Measurements from ENCODE around the gene TTLL6.
"Not testable (repeated sequence)": the region's sequence is repeated elsewhere in the genome, so short reads cannot be mapped to it uniquely, and the experiment has no call there.

Gene TTLL6

GRCh38 chr17:48725288-48726064 is 91.6 kb downstream of the TTLL6 start:
- in situ Hi-C loops (cut with MboI; ENCODE audit: low sequenced_read_pairs), result no loop called here

DNA sequence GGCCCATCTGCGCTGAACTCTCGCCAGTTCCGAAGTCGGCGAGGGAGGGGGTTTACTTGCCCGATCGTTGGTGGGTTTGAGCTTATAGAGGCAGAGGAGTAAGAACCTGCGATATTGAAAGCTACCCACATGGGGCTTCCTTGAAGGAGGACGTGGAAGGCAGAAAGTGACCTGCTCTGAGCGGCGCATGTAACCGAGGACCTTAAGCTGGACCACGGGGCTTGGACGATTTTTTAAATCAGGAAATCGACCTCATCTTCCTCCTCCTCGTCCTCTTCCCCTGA is 92.1 kb downstream of the TTLL6 start:
- in situ Hi-C loops (cut with MboI; ENCODE audit: low sequenced_read_pairs), result no loop called here

DNA sequence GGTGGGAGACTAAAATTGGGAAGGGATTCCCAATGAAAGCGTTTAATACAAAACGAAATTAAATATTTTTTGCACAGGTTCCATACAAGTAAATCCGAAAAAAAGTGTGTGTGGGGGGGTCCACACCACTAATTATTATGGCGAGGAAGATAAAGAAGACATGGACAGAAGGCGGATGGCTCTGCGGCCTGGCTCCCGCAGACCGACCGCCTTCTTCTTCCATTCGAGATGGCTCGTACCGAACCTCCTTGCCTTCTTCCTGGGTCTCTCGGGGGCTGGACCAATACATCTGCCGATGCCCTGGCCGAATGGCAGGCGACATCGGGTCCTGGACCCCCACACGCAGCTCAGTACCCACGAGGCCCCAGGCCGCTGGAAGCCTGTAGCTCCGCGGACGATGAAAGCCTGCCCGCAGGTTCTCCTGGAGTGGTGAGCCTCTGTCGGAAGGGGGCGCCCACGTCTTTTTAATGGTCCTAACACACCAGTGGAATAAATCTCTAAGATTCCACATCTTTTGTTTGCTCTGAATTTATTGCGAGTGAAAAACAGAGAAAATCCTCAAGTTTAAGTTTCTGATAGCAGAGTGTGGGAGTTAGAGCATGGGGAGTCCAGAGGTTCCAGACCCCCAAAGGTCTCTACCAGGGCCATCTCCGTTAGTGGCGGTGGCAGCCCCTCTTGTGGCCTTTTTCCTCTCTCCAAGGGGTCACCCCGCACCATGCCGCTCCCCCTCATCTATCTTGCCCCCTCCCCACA is 92.6 kb downstream of the TTLL6 start:
- in situ Hi-C loops (cut with MboI; ENCODE audit: low sequenced_read_pairs), result no loop called here

DNA sequence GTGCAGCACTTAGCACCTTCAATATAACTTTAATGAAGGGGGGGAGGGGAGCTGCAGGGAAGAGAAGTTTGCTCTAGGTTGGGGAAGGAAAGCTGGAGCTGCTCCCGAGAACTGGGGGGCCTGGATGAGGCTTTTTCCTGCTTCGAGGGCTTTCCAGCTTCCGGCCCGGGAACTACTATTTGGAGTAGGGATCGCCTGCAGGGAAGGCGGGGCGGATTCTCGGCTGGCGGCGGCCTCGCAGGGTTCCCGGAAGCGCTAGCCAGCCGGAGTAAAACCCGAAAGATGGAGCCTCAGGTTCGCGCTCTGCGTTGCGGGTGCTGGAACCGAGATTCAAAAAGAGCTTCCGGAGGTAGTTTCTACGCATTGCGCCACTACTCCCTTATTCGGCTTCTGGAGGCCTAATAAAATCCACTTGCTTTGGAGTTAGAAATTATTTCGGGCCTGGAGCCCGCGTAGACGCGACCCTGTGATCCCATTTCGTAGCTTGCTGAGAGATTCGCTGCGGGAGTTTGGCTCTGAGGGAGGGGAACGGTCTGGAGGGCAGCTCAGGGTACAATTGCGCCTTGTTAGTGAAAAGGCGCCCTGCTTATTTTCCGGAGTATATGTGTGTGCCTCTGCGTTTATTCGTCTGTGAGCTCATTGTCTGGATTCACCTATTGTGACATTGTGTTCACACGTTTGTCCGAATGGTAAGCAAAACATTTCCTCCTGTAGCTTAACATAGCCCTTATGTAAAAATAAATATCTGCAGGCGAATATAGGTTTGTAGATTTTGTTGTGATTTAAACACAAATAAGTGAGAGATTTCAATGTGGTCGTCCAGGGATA is 93.4 kb downstream of the TTLL6 start:
- in situ Hi-C loops (cut with MboI; ENCODE audit: low sequenced_read_pairs), result no loop called here

GRCh38 chr17:48722915-48723422 is 94.1 kb downstream of the TTLL6 start, which contains the start of gene PRAC2:
PRAC2 (plus strand) TSS chr17:48723185; CDS start chr17:48724411, 1,226 bp downstream.
- in situ Hi-C loops (cut with MboI; ENCODE audit: low sequenced_read_pairs), result no loop called here

DNA sequence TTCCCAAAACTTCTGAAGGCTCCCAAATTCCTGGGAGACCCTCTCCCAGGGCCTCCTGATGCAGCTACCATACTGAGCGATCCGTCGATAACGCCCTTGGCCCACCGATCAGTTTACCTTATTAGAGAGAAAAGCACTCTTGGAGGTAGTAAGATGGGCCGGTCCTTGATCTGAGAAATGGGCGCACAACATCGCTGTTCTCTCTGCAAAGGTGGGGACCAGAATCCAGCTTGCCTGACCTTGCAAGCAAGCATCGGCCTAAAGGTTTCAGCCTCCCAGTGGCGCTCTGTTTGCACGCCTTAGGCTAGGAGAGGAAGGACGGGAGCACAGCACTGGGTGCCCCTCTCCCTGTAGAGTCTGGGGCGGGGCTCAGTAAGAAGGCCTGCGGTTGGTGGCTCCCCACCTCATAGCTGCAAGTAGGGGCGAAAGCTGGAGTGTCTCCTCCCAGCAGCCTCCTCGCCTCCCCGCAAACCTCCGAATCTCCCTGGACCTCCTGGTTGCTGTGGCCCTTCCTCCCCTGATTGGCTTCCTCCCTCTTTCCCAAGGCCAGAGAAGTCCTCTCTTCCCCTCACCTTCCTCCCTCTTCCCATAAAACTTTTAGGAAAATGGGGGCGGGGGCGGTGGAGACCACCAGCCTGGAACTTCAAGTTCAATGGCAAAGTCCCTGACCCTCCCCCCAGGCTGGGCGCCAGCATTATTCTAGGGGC is 94.7 kb downstream of the TTLL6 start, which contains the start of gene PRAC1:
Gene PRAC1 (minus strand): TSS at position 318 of the 707 bp plus-strand sequence. CDS start 126 bp downstream, at position 192.
- in situ Hi-C loops (cut with MboI; ENCODE audit: low sequenced_read_pairs), result no loop called here

DNA sequence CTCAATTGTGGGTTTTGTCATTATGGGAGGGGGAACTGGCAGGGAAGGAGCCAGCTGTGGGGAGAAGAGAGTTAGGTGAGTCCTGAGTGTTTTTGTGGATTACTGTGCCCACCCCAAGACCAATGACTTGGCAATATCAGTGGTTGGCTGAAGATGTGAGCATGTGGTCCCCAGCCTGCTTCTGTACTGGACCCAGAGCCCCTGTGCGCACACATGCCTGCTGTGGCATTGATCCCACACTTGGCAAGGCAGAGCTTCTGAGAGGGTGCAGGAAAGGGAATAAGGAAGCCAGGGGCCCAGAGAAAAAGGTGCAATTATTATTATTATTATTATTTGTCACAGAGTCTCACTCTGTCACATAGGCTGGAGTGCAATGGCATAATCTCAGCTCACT is 96.0 kb downstream of the TTLL6 start:
- in situ Hi-C loops (cut with MboI; ENCODE audit: low sequenced_read_pairs), result no loop called here

DNA sequence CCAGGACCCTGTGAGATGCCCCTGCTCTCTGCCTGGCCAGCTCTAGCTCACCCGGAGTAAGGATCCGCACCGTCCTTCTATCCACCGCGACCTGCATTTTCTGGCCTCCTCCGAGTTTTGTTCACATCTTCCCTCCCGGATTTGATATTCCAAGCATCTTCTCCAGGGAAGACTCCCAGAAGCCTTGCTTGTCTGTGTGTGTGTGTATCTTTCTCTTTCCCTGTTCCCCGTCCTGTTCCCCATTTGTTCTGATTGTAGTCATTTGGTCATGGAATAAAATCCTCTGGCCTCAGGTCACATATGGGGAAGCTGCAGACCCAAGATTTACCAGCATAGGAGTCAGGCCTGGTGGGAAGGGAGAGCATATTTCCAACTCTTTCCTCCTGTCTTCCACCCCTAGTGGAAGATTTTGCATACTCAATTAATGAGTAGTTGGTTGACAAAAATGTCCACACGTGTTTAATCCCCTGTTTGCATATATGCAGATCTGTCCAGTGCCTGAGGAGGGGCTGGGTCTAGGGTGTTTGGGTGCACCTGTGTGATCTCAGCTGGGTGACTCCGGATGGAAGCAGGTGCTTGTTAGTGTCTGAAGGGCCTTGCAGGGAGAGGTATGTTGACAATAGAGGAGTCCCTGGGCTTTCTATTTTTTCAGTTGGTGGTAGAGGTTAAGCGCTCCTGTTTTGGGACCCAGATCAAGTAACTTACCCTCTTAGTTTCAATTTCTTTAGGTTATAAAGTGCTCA is 96.6 kb downstream of the TTLL6 start:
- in situ Hi-C loops (cut with MboI; ENCODE audit: low sequenced_read_pairs), result no loop called here

- in situ Hi-C loops (cut with MboI; ENCODE audit: low sequenced_read_pairs), result no loop called here
Observed at GRCh38 chr17:48719642-48720265, 97.3 kb downstream of the TTLL6 start.

- in situ Hi-C loops (cut with MboI; ENCODE audit: low sequenced_read_pairs), result no loop called here
Observed at GRCh38 chr17:48718761-48719641, 98.0 kb downstream of the TTLL6 start.

DNA sequence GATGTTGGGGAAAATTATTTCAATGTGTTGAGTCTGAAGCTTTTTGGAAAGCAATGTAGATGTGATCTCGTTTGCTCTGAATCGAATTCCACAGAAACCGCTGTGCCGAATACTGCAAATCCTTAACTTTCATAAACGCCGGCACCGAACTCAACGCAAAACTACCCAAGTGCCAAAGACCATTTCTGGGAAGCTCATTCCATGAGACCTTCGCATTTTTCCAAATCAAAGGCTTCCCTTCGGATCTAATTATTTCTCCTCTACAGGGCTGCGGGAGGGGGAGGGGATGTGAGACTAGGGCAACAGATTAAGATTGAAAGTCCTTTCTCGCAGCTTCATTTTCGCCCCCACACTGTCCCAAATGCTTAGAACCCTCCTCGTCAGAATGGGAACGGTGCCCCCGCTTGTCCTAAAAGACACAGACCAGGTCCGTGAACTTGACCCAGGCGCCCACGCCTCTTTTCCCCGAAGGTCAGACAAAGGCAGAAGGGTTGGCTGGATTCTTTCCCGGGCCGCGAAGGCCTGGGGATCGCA is 98.7 kb downstream of the TTLL6 start:
- in situ Hi-C loops (cut with MboI; ENCODE audit: low sequenced_read_pairs), result no loop called here

GRCh38 chr17:48717367-48718226 is 99.4 kb downstream of the TTLL6 start:
- in situ Hi-C loops (cut with MboI; ENCODE audit: low sequenced_read_pairs), result no loop called here

DNA sequence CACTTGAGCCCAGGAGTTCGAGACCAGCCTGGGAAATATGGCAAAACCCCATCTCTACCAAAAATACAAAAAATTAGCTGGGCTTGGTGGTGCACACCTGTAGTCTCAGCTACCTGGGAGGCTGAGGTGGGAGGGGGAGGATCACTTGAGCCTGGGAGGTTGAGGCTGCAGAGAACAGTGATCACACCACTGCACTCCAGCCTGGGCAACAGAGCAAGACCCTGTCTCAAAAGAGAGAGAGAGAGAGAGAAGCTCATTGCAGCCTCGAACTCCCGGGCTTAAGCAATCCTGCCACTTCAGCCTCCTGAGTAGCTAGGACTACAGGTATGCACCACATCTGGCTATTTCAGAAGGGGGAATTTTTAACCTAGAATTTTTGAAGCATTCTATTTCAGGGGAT is 100.5 kb downstream of the TTLL6 start:
- in situ Hi-C loops (cut with MboI; ENCODE audit: low sequenced_read_pairs), result not testable (repeated sequence)

DNA sequence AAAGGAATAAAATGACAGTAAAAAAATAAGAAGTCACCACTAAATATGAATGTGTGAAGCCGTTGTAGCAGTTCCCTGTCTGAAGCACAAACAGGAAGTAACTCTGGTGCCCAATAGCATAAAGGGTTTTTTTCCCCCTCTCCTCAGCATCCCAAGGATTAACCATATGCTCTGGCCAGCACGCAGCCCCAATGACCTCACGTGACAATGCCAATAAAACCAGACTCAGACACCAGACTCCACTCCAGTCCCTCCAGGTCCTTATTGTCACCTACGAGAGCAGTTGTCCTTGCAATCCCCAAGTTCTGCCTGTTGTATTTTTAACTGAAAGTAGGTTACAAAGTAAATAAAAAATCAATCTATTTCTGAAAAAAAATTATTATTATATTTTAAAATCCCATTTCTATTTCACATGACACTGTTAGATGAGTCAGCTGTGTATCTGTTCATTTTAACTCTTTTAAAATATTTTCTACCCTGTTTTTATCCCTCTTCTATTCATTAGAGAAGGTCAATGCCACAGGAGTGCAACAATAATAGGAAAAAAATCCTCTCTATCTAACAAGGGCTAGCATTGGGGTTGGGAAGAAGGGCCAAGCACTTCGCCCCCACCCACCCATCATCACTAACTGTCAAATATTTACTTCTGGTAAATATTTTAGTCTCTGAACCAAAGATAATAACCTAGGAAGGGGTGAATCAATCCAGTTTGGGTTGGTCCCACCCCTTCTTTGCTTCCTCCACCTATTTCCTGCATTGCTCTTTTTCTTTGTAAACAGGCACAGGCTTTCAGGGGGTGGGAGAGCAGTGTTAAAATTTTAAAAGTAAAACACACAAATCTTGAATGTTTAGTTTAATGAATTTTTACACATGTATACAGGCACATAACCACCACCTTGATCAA is 101.3 kb downstream of the TTLL6 start:
- in situ Hi-C loops (cut with MboI; ENCODE audit: low sequenced_read_pairs), result no loop called here

Data from HL-60/S4 (cell line).